ENCODE measurements around the gene TIMP3. TPM values are rescaled to one million over a fixed set of nuclear protein-coding genes. Genes with fewer than 3 reads are reported as not detected.

Gene TIMP3
- total and polyA plus RNA-seq, 2 of the 4 experiments (the other 2 are of a cell fraction), result 98.8 to 179 TPM

DNA sequence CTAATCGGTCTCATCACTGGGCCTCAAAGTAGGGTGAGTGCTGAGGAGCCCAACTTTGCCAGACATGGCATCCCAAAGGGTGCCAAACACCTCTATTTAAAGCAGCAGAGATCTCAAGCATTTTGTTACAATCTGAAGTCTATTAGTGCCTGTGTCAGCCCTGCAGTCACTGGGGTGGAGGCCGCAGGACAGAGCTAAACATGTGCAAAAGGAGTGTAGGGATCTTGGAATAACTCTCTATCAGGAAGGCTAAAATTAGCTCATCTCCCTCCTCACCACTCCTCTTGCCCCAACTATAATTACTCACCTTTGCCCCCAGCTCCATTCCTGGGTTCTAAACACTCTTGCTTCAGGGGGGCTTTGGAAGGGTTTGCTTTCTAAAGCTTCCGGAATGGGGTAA is 87.5 kb downstream of the TIMP3 start:
- H2BK15ac ChIP-seq (ENCODE audit: low read depth, low read length), result no peak overlapping the region
- H2AK5ac ChIP-seq (ENCODE audit: low read depth, low read length), result no peak overlapping the region
- H4K91ac ChIP-seq (ENCODE audit: insufficient read depth, low read depth, low read length), result no peak overlapping the region
- H3K4me1 ChIP-seq (ENCODE audit: control insufficient read depth, insufficient read depth, low read length), result no peaks in the 10 kb centered on the region
- H3K56ac ChIP-seq (ENCODE audit: extremely low read depth, insufficient read depth, low read length), result no peak overlapping the region
- H2AK9ac ChIP-seq (replicated peaks; ENCODE audit: low read depth, low read length, poor library complexity), result no peak overlapping the region
- H3K4me2 ChIP-seq (ENCODE audit: low read depth, low read length), result no peak overlapping the region
- WGBS, 2 experiments (ENCODE audit: extremely low coverage in 2 of 2, insufficient read length in 1 of 2), result no CpG with 5 or more reads among the region's 3 CpGs
- intact Hi-C loops (cut with micrococcal nuclease) (loop anchor here (10.0 kb wide), 1 partner anchor 64 kb away; no protein-coding TSS in a partner anchor), dilution Hi-C loops (cut with HindIII; ENCODE audit: low sequenced_read_pairs, unreplicated experiment) (no loop called here), in situ Hi-C loops (cut with MboI; ENCODE audit: low sequenced_read_pairs) (no loop called here)
- TF ChIP-seq CHD1 (IDR thresholded peaks at IDR 0.05; ENCODE audit: low read depth, low read length) (no peak), USF2 (IDR thresholded peaks at IDR 0.05; ENCODE audit: low read depth, low read length) (no peak), MAFK (IDR thresholded peaks at IDR 0.05; ENCODE audit: low read depth, low read length) (no peak)
- no peak overlapping the region for H3K4me3 ChIP-seq (ENCODE audit: insufficient read depth, low read depth, low read length)
- no peak overlapping the region for H4K5ac ChIP-seq (ENCODE audit: low read depth, low read length)
- no peak overlapping the region for H3K18ac ChIP-seq (ENCODE audit: low read depth, low read length)
- H4K8ac ChIP-seq (ENCODE audit: low read depth in 2 of 2, low read length in 2 of 2), result no peak overlapping the region
- DNase-seq (no peak), ATAC-seq (ENCODE audit: low read depth) (no peak)
- CTCF ChIA-PET, result no interaction called here
- no peak overlapping the region for H3K27ac ChIP-seq (ENCODE audit: insufficient read depth, low read length)
- no peak overlapping the region for H3K23ac ChIP-seq (ENCODE audit: low read depth, low read length)
- no peak overlapping the region for H2BK20ac ChIP-seq (ENCODE audit: low read depth, low read length)
- H3K4ac ChIP-seq (ENCODE audit: low read depth, low read length), result no peak overlapping the region
- POLR2A ChIA-PET (ENCODE audit: unreplicated experiment), result no interaction called here
- no peak overlapping the region for H2AFZ ChIP-seq (replicated peaks; ENCODE audit: low read length, poor library complexity)
- H3K9me3 ChIP-seq (ENCODE audit: control insufficient read depth, insufficient read depth, low read length), result no peaks in the 10 kb centered on the region
- no peaks in the 10 kb centered on the region for H3K9me1 ChIP-seq (ENCODE audit: insufficient read depth, low read length)
- no peaks in the 10 kb centered on the region for H4K20me1 ChIP-seq (ENCODE audit: insufficient read depth, low read length)
- no peak overlapping the region for H3K14ac ChIP-seq (replicated peaks; ENCODE audit: low read depth, low read length)
- BruUV-seq (replicated peaks), result no TSS peak
- H3K79me1 ChIP-seq (ENCODE audit: low read depth in 1 of 2, low read length in 2 of 2), result no peaks in the 10 kb centered on the region
- H3K9ac ChIP-seq (ENCODE audit: low read depth, low read length), result no peak overlapping the region
- no peak overlapping the region for H2BK5ac ChIP-seq (ENCODE audit: low read depth, low read length, poor library complexity, severe bottlenecking)
- peaks cover 29% of the 10 kb centered on the region for H3K27me3 ChIP-seq (ENCODE audit: control insufficient read depth, insufficient read depth, low read length)
- H3K36me3 ChIP-seq (ENCODE audit: control insufficient read depth, insufficient read depth, low read length), result no peaks in the 10 kb centered on the region
- H2BK120ac ChIP-seq (ENCODE audit: low read depth, low read length), result no peak overlapping the region

Measured in IMR-90 (cell line).